GM21515 (cell line): ENCODE results near the gene MEI4.
"Not testable (repeated sequence)": the region's sequence is repeated elsewhere in the genome, so short reads cannot be mapped to it uniquely, and the experiment has no call there.

Experiments
- ATAC-seq: cut with Tn5 transposase; IDR thresholded peaks from one replicate; pipeline ENCODE4 v1.9.1; 2021; ENCODE audit not compliant: unreplicated experiment

Gene MEI4

GRCh38 chr6:77814119-77814518 is 161.3 kb downstream of the MEI4 start:
- ATAC-seq: no peak

- no peak for ATAC-seq
Measured at GRCh38 chr6:77815531-77815930, 162.7 kb downstream of the MEI4 start.

- ATAC-seq: no peak
Measured at GRCh38 chr6:77816766-77817270, 164.0 kb downstream of the MEI4 start.

- no peak for ATAC-seq
Measured at GRCh38 chr6:77822265-77822664, 169.4 kb downstream of the MEI4 start.

- ATAC-seq: no peak
Measured at GRCh38 chr6:77825204-77825603, 172.4 kb downstream of the MEI4 start.

- no peak for ATAC-seq
Measured at GRCh38 chr6:77829736-77830135, 176.9 kb downstream of the MEI4 start.

GRCh38 chr6:77833749-77834148 is 180.9 kb downstream of the MEI4 start:
- not testable (repeated sequence) for ATAC-seq

- no peak for ATAC-seq
Measured at GRCh38 chr6:77834591-77834996, 181.8 kb downstream of the MEI4 start.

GRCh38 chr6:77837034-77837784 is 184.4 kb downstream of the MEI4 start:
- ATAC-seq: no peak

- ATAC-seq: no peak
Measured at GRCh38 chr6:77839292-77839691, 186.5 kb downstream of the MEI4 start.

- no peak for ATAC-seq
Measured at GRCh38 chr6:77844822-77845221, 192.0 kb downstream of the MEI4 start.

- ATAC-seq: no peak
Measured at GRCh38 chr6:77853401-77853800, 200.6 kb downstream of the MEI4 start.

GRCh38 chr6:77856391-77856790 is 203.6 kb downstream of the MEI4 start:
- no peak for ATAC-seq

GRCh38 chr6:77857421-77857820 is 204.6 kb downstream of the MEI4 start:
- ATAC-seq: no peak

GRCh38 chr6:77876300-77876699 is 223.5 kb downstream of the MEI4 start:
- no peak for ATAC-seq

- ATAC-seq: no peak
Measured at GRCh38 chr6:77879527-77879926, 226.7 kb downstream of the MEI4 start.

- no peak for ATAC-seq
Measured at GRCh38 chr6:77880501-77880900, 227.7 kb downstream of the MEI4 start.

- no peak for ATAC-seq
Measured at GRCh38 chr6:77883851-77884250, 231.0 kb downstream of the MEI4 start.

- no peak for ATAC-seq
Measured at GRCh38 chr6:77893391-77893790, 240.6 kb downstream of the MEI4 start.

- ATAC-seq: no peak
Measured at GRCh38 chr6:77906070-77906469, 253.2 kb downstream of the MEI4 start.

- ATAC-seq: no peak
Measured at GRCh38 chr6:77910826-77911225, 258.0 kb downstream of the MEI4 start.

GRCh38 chr6:77926198-77926751 is 273.4 kb downstream of the MEI4 start:
- ATAC-seq: no peak

- ATAC-seq: no peak
Measured at GRCh38 chr6:77930382-77930781, 277.5 kb downstream of the MEI4 start.
